Superior temporal gyrus (tissue), 1 donor: ENCODE measurements around the gene UBA7.
"Not testable (repeated sequence)": the region's sequence is repeated elsewhere in the genome, so short reads cannot be mapped to it uniquely, and the experiment has no call there.

Experiments used
- DNase-seq: peaks from one replicate; pipeline ENCODE4 v3.0.0-alpha.2; 2016; ENCODE audit errors: extremely low spot score

Gene UBA7

GRCh38 chr3:49786357-49787181 is 27.2 kb downstream of the UBA7 start, which contains the start of gene IP6K1:
IP6K1 (minus strand) TSS chr3:49786542; CDS start chr3:49748040, 38,502 bp downstream.
- peak; percentile 100 for DNase-seq

GRCh38 chr3:49785565-49786356 is 28.0 kb downstream of the UBA7 start:
- peak; percentile 46 for DNase-seq

DNA sequence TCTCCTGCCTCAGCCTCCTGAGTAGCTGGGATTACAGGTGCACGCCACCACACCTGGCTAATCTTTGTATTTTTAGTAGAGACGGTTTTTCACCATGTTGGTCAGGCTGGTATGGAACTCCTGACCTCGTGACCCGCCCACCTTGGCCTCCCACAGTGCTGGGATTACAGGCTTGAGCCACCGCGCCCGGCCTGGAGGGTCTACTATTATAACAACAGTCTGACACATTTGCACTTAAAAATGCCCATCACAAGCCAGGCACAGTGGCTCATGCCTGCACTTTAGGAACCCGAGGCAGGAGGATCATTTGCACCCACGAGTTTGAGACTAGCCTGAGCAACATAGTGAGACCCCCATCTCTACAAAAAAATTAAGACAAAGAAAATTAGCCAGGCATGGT is 31.5 kb downstream of the UBA7 start:
- DNase-seq: not testable (repeated sequence)

DNA sequence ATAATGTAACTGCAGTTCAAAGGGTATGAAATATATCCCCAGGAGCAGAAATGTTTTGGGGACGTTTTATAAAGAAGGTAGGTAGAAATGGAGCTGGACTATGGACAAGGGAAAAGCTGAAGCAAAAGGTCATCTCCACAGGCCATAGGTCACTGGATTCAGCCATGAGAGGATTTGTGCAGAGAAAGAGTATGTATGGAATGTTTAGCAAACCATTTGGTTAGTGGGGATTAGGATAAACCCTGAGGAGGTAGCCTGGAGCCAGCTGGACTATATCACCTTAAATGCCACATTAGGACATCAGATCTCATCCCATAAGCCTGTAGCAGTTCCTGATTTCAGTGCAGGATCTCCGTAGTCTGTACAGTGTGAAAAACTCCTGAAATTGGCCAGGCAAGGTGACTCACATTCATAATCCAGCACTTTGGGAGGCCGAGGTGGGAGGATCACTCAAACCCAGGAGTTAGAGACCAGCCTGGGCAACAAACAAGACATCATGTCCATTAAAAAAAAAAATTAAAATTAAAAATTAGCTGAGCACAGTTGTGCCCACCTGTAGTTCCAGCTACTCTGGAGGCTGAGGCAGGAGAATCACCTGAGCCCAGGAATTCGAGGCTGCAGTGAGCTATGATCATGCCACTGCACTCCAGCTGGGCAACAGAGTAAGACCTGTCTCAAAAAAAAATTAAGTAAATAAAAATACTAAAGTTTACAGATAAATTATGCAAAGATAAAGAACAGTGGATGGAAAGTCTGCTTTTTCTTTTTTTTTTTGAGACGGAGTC is 32.1 kb downstream of the UBA7 start:
- no peak for DNase-seq

DNA sequence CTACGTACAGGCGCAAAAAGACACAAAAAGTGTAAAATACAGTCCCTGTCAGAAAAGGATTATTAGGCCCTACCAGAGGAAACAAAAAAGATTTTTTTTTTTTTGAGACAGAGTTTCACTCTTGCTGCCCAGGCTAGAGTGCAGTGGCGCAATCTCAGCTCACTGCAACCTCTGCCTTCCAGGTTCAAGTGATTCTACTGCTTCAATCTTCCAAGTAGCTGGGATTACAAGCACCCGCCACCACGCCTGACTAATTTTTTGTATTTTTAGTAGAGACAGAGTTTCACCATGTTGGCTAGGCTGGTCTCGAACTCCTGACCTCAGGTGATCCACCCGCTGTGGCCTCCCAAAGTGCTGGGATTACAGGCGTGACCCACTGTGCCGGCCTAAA is 32.8 kb downstream of the UBA7 start:
- DNase-seq: not testable (repeated sequence)

- DNase-seq: peak; percentile 25
Measured at GRCh38 chr3:49780080-49780974, 33.4 kb downstream of the UBA7 start.

DNA sequence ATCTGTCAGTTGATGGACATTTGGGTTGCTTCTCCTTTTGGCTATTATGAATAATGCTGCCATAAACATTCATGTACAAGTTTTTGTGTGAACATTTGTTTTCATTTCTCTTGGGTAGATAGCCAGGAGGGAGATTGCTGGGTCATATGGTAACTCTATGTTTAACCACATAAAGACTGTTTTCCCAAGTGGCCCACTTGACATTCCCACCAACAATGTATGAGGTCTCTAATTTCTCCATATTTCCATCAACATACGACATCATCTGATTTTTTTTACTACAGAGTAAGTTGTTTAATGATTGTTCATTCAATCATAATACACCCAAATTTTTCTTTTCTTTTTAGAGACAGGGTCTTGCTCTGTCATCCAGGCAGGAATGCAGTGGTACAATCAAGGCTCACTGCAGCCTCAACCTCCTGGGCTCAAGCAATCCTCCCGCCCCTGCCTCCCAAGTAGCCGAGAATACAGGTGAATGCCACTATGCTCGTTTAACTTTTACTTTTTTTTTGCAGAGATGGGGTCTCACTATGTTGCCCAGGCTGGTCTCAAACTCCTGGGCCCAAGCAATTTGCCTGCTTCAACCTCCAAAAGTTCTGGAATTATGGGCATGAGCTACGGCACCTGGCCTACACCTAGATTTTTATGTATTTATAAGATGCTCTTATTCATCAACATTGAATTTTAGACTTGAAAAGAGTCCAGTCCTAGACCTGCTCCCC is 34.2 kb downstream of the UBA7 start:
- DNase-seq: no peak

DNA sequence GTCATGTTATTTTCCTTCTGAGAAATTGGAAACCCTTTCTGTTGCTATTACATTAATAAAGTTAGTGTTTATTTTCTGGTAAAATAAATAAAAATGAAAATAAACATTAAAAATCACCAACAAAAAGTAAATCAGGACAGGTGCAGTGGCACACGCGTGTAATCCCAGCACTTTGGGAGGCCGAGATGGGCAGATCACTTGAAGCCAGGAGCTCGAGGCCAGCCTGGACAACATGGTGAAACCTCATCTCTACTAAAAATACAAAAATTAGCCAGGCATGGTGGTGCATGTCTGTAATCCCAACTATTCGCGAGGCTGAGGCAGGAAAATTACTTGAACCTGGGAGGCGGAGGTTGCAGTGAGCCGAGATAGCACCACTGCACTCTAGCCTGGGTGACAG is 37.7 kb downstream of the UBA7 start:
- not testable (repeated sequence) for DNase-seq

DNA sequence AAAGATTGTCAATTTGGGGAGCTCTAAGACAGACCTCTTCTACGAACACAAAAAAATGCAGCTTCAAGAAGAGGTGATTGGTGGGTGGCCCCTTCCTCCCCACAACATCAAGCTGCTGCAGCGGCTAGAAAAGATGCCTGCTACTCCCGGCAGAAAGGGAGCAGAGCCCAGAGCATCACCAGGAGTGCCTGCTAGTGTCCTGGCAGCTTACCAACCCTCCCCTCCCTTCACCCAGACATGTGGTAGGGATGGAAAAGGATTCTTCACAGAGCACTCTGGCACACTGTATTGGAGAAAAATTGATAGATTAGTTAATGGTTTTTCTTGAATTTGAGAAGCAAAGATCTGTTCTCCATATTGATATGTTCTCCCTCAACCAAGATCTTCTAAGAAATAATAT is 38.2 kb downstream of the UBA7 start:
- peak; percentile 80 for DNase-seq

DNA sequence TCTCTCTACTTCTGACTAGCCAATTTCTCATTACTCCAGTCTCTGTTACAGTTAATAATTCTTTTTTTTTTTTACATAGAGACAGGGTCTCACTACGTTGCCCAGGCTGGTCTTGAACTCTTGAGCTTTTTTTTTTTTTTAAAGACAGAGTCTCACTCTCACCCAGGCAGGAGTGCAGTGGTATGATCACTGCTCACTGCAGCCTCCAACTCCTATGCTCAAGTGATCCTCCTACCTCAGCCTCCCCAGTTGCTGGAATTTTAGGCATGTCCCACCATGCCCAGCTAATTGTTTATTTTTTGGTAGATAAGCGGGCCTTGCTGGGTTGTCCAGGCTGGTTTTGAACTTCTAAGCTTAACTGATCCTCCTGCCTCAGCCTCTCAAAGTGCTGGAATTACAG is 41.0 kb downstream of the UBA7 start:
- no peak for DNase-seq

DNA sequence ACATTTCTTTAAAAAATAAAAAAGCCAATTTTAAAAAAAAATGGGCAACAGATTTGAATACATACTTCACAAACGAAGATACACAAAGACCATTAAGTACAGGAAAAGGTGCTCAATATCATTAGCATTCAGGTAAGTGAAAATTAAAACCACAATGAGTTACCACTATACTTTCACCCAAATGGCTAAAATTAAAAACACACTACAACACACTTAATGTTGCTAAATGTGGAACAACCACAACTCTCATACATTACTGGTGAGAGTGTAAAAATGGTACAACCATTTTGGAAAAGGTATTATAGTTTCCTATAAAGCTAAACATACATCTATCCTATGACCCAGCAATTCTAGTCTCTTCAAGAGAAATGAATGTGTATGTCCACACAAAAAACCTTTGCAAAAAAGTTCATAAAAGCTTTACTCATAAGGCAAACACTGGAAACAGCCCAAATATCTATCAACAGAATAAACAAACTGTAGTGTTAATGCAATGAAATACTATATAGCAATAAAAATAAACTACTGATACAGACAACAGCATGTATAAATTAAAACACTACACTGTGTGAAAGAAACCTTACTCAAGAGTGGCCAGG is 42.3 kb downstream of the UBA7 start:
- no peak for DNase-seq

GRCh38 chr3:49769926-49770325 is 43.8 kb downstream of the UBA7 start:
- DNase-seq: no peak

DNA sequence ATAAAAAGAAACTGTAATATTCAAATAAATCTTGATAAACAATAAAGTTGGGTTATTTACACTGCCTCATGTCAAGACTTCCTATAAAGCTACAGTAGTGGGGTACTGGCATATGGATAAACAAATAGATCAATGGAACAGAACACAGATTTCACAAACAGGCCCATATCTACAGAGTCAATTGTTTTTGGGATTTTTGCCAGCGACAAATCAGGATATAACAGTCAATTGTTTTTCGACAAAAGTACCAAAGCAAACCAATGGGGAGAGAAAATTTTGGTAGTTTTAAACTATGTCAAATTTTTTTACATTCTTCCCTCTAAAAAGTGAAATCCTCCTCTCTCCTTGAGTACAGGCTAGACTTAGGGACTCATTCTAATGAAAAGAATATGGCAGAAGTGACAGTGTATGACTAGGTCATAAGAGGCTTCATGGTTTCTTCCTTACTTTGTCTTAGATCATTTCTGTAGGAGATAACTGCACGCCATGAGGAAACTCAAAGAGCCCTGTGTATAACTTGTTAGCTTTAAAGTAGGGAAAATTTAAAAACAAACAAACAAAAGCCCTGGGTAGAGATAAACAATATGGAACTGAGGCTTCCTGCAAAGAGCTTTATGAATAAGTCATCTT is 44.4 kb downstream of the UBA7 start:
- no peak for DNase-seq

DNA sequence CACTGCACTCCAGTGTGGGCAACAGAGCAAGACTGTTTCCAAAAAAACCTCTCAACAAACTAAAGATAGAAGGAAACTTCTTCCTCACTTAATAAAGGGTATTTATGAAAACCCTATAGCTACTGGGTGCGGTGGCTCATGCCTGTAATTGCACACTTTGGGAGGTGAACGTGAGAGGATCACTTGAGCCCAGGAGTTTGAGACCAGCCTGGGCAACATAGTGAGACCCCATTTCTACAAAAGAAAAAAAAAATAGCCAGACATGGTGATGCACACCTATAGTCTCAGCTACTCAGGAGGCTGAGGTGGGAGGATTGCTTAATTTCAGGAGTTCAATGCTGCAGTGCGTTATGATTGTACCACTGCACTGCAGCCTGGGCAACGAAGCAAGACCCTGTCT is 49.8 kb downstream of the UBA7 start:
- DNase-seq: no peak

DNA sequence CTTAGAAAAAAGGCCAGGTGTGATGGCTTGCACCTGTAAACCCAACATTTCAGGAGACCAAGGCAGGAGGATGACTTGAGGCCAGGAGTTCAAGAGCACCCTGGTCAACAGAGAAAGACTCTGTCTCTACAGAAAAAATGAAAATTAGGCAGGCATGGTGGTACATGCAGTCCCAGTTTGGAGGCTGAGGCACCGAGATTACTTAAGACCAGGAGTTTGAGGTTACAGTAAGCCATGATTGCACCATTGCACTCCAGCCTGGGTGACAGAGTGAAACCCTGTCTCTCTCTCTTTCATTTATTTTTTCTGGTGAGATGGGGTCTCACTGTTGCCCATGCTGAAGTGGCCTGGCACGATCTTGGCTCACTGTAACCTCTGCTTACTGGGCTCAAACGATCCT is 52.1 kb downstream of the UBA7 start:
- no peak for DNase-seq

- DNase-seq: no peak
Measured at GRCh38 chr3:49759226-49759625, 54.5 kb downstream of the UBA7 start.

DNA sequence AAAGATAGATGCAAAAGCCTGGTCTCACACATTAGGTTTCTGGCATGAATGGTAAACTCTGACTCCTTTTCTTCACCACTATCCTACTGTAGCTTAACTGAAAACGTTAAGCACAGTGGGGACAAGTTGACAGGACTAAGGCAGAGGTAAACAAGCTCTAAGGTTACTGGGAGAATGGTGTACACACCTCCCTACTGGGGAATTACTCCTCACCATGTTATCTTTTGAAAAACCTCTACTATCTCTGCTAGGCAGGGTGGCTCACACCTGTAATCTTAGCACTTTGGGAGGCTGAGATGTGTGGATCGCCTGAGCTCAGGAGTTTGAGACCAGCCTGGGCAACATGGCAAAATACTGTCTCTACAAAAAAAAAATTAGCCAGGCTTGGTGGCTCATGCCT is 56.6 kb downstream of the UBA7 start:
- no peak for DNase-seq

DNA sequence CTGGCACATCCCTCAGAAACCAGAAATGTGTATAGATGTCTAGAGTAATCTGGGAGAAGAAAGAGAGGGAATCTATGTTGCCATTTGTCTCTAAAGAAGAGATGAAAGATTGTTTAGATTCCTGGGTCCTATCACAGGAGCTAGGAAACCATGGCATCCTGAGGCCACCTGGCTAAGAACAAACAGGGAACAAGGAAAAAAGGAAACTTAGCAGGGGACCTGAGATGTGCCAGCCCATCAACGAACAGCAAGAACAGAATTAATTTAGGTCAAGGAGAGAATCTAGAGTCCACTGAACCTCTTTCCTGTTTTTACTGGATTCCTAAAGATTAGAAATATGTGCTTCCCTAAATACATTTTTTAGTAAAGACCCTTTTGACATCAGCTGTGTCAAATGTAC is 57.7 kb downstream of the UBA7 start:
- DNase-seq: no peak
